A549 (cell line): ENCODE measurements around the gene OTOR. TPM values are rescaled to one million over a fixed set of nuclear protein-coding genes. Genes with fewer than 3 reads are reported as not detected.
A peak's percentile ranks its signal among the peaks of the same experiment; 100 is the strongest.

Experiments
- ATAC-seq, 2 experiments: fragments of 200-7000 bp in 1 of 2; fragments of >200 bp in 1 of 2; cut with Nextera tagmentation in 1 of 2; cut with Tn5 transposase in 1 of 2; 3 replicates each; pipeline versions ENCODE4 v1.8.0 to v1.9.1; 2018 to 2020; ENCODE audit warnings: mild to moderate bottlenecking in 1 of 2, moderate library complexity in 1 of 2
- CTCF ChIA-PET: fragments of 300-600 bp; sonication (Branson Sonifier 250); formaldehyde crosslinking; extraction: SDS; loops from one replicate; lab custom pipeline; 2021; ENCODE audit warnings: antibody characterized with exemption, inconsistent platforms; lab: Yijun Ruan, JAX
- POLR2A ChIA-PET: fragments of 350-600 bp; formaldehyde crosslinking; extraction: SDS; loops from one replicate; lab custom pipeline; 2021; ENCODE audit warnings: antibody characterized with exemption, inconsistent platforms; lab: Yijun Ruan, JAX
- DNase-seq, 2 experiments: peaks; one replicate each; pipeline versions ENCODE4 v3.0.0 to v3.0.0-alpha.2; 2011 to 2016; ENCODE audit warnings: low read depth in 1 of 2, low spot score in 1 of 2
- FAIRE-seq: peaks from 2 replicates; lab custom pipeline; 2011; peaks lifted over from hg19 to GRCh38; lab: Jason Lieb, UNC
- H3K27ac ChIP-seq, 2 experiments: fragments of >200 bp; sonication (Bioruptor Twin); formaldehyde crosslinking; 3 replicates each; pipeline ENCODE4 v1.5.1; 2016 to 2017
- H3K4me1 ChIP-seq: fragments of >200 bp; sonication (Bioruptor Twin); formaldehyde crosslinking; 3 replicates; pipeline ENCODE4 v1.6.1; 2016
- H3K4me2 ChIP-seq: fragments of >200 bp; sonication (Bioruptor Twin); formaldehyde crosslinking; 3 replicates; pipeline ENCODE4 v1.6.1; 2016
- H3K4me3 ChIP-seq: fragments of >200 bp; sonication (Bioruptor Twin); formaldehyde crosslinking; 3 replicates; pipeline ENCODE4 v1.5.1; 2016
- H3K9me3 ChIP-seq: fragments of >200 bp; sonication (Bioruptor Twin); formaldehyde crosslinking; 3 replicates; pipeline ENCODE4 v1.6.1; 2016
- BHLHE40 ChIP-seq: IDR thresholded peaks from 2 replicates; pipeline ENCODE4 v1.6.1; 2012; ENCODE audit warnings: low read depth, low read length, inconsistent platforms
- CBX8 ChIP-seq: fragments of 200-600 bp; sonication (generic); IDR thresholded peaks from 2 replicates; pipeline ENCODE4 v1.6.1; 2016
- CHD4 ChIP-seq: fragments of 200-600 bp; sonication (generic); IDR thresholded peaks from 2 replicates; pipeline ENCODE4 v1.6.1; 2016; ENCODE audit warnings: antibody characterized with exemption, mild to moderate bottlenecking, borderline replicate concordance
- CTCF ChIP-seq: fragments of >200 bp; sonication (Bioruptor Twin); formaldehyde crosslinking; IDR thresholded peaks from 3 replicates; pipeline ENCODE4 v1.5.1; 2016
- EHF ChIP-seq: fragments of 250-450 bp; sonication (Bioruptor Pico); IDR thresholded peaks from 2 replicates; pipeline ENCODE4 v1.5.0; 2020; ENCODE audit warnings: mild to moderate bottlenecking
- ELK1 ChIP-seq: fragments of 150-350 bp; IDR thresholded peaks from 2 replicates; pipeline ENCODE4 v1.6.1; 2014; ENCODE audit warnings: low read depth, mild to moderate bottlenecking, low read length
- FOSB ChIP-seq: fragments of 250-450 bp; sonication (Bioruptor Pico); IDR thresholded peaks from 2 replicates; pipeline ENCODE4 v1.5.0; 2020; ENCODE audit warnings: mild to moderate bottlenecking, moderate library complexity
- FOXS1 ChIP-seq: fragments of 250-450 bp; sonication (Bioruptor Pico); IDR thresholded peaks from 2 replicates; pipeline ENCODE4 v1.5.0; 2020; ENCODE audit warnings: mild to moderate bottlenecking, moderate library complexity
- HDAC2 ChIP-seq: fragments of 200-600 bp; sonication (generic); IDR thresholded peaks from 2 replicates; pipeline ENCODE4 v1.6.1; 2016
- HEYL ChIP-seq: fragments of 250-450 bp; sonication (Bioruptor Pico); IDR thresholded peaks from 2 replicates; pipeline ENCODE4 v1.8.0; 2021; ENCODE audit warnings: mild to moderate bottlenecking, moderate library complexity
- HOXA7 ChIP-seq: fragments of 250-450 bp; sonication (Bioruptor Pico); IDR thresholded peaks from 2 replicates; pipeline ENCODE4 v1.5.0; 2020; ENCODE audit warnings: mild to moderate bottlenecking, moderate library complexity
- HOXB13 ChIP-seq: fragments of 250-450 bp; sonication (Bioruptor Pico); IDR thresholded peaks from 2 replicates; pipeline ENCODE4 v1.5.0; 2020; ENCODE audit warnings: low read depth, mild to moderate bottlenecking, moderate library complexity
- HOXB5 ChIP-seq: fragments of 250-450 bp; sonication (Bioruptor Pico); IDR thresholded peaks from 2 replicates; pipeline ENCODE4 v1.5.0; 2020; ENCODE audit warnings: mild to moderate bottlenecking, moderate library complexity
- KDM1A ChIP-seq: fragments of 200-600 bp; sonication (generic); IDR thresholded peaks from 2 replicates; pipeline ENCODE4 v1.6.1; 2016; ENCODE audit warnings: low read depth, mild to moderate bottlenecking
- MYC ChIP-seq: IDR thresholded peaks from 2 replicates; pipeline ENCODE4 v1.6.1; 2012; ENCODE audit warnings: mild to moderate bottlenecking, inconsistent platforms, low read length, improper control_type of control experiment, borderline replicate concordance
- POLR2A ChIP-seq: IDR thresholded peaks from 2 replicates; pipeline ENCODE4 v1.6.1; 2012; ENCODE audit warnings: mild to moderate bottlenecking, low read length
- RARB ChIP-seq: fragments of 250-450 bp; sonication (Bioruptor Pico); IDR thresholded peaks from 2 replicates; pipeline ENCODE4 v1.8.0; 2021; ENCODE audit warnings: mild to moderate bottlenecking, moderate library complexity
- RCOR1 ChIP-seq: fragments of 150-350 bp; IDR thresholded peaks from 2 replicates; pipeline ENCODE4 v1.6.1; 2014; ENCODE audit warnings: antibody characterized with exemption, low read length, low read depth
- RFX5 ChIP-seq: fragments of 450-650 bp; IDR thresholded peaks from 2 replicates; pipeline ENCODE4 v1.7.1; 2014; ENCODE audit warnings: antibody characterized with exemption, mild to moderate bottlenecking, moderate library complexity
- ZC3H11A ChIP-seq: fragments of 450-650 bp; IDR thresholded peaks from 2 replicates; pipeline ENCODE4 v1.6.1; 2014; ENCODE audit warnings: antibody characterized with exemption, mild to moderate bottlenecking
- ZFP36 ChIP-seq: fragments of 450-650 bp; IDR thresholded peaks from 2 replicates; pipeline ENCODE4 v1.6.1; 2014; ENCODE audit warnings: borderline replicate concordance; ENCODE audit not compliant: partially characterized antibody
- ZNF302 ChIP-seq: fragments of 250-450 bp; sonication (Bioruptor Pico); IDR thresholded peaks from 2 replicates; pipeline ENCODE4 v1.9.0; 2021; ENCODE audit warnings: inconsistent platforms, mild to moderate bottlenecking, moderate library complexity
- ZSCAN20 ChIP-seq: fragments of 250-450 bp; sonication (Bioruptor Pico); IDR thresholded peaks from 2 replicates; pipeline ENCODE4 v1.8.0; 2022; ENCODE audit warnings: mild to moderate bottlenecking, moderate library complexity
- WGBS: methylation state at CpG from one replicate; pipeline ENCODE4 v1.1.6; 2017; ENCODE audit errors: missing lambda C conversion rate; 5-methylcytosine and 5-hydroxymethylcytosine counted together
- polyA plus RNA-seq, 4 experiments: library from polyadenylated mRNA; depleted of rRNA in 3 of 4; stranded (reverse); fragments of >200 nt; fragmentation: RNase III in 1 of 4; extraction: RNeasy Plus Mini Kit Qiagen cat#74134 plus additional on column Dnase treatment in 1 of 4; gene quantifications; 2 replicates in 3 of 4; 3 replicates in 1 of 4; pipeline ENCODE4 v1.2.3, GENCODE V29; 2011 to 2017
- TF ChIP-seq, protein P1 (sequence below): fragments of 200-600 bp; sonication (generic); IDR thresholded peaks from 2 replicates; pipeline ENCODE4 v1.6.1; 2016; ENCODE audit warnings: antibody characterized with exemption, mild to moderate bottlenecking, moderate library complexity
- TF ChIP-seq, protein P2 (sequence below): IDR thresholded peaks from 2 replicates; pipeline ENCODE4 v1.6.1; 2012; ENCODE audit warnings: low read depth, borderline replicate concordance
- TF ChIP-seq, protein P3 (sequence below): IDR thresholded peaks from 2 replicates; pipeline ENCODE4 v1.6.1; 2012
- TF ChIP-seq, protein P4 (sequence below): IDR thresholded peaks from 2 replicates; pipeline ENCODE4 v1.6.1; 2012

The OTOR gene
- polyA plus RNA-seq, 2 of the 4 experiments (the other 2 are of a cell fraction): not detected

DNA sequence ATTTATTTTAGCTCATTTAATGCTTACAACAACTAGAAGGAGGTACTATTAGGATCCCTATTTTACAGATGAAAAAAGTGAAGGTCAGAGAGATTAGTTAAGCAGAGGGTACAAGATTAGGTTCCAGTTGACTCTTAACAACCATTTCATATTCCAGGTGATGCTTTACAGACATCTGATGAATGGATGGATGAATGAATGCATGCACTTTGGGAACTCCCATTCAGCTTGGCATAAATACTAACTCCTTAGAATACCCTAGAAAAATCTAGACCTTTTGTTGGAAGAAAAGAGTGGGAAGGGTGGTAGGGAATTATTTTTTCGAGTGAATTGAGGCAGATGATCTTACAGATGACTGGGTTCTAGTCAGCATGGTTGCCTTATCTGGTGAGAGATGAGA is 19.1 kb upstream of the OTOR start:
- Histone ChIP-seq H3K4me1 (peaks cover 7% of the 10 kb centered on the region), H3K4me3 (peak overlapping the region; percentile 95), H3K4me2 (peak overlapping the region; percentile 95), H3K9me3 (peaks cover 23% of the 10 kb centered on the region), H3K27ac (peak overlapping the region; percentile 86 to 89)
- ATAC-seq (no peak), FAIRE-seq (no peak), DNase-seq (no peak)
- 88% methylated on average over 1 of the region's 1 CpG for WGBS
- no peak for TF ChIP-seq ZC3H11A
- peak; percentile 40; the same call in 1 of the 2 replicates for TF ChIP-seq ZNF302 (CRISPR knock-in tag)
- TF ChIP-seq HDAC2: no peak
- CTCF ChIA-PET: interaction anchor here (0.7 to 1.2 kb wide), 3 partner anchors 11 to 32 kb away, joined by 3 to 5 read pairs (median 4); no protein-coding TSS in a partner anchor
- POLR2A ChIA-PET: interaction anchor here (1.3 kb wide), 1 partner anchor 176 kb away, joined by 3 read pairs; no protein-coding TSS in a partner anchor

GRCh38 chr20:16729565-16730460 is 18.3 kb upstream of the OTOR start, which contains the start of gene SNRPB2:
TSS of gene SNRPB2 (plus strand) at chr20:16730026. CDS start at chr20:16731703, 1,677 bp downstream.
- POLR2A ChIA-PET: interaction anchor here (1.3 kb wide), 1 partner anchor 177 kb away, joined by 3 read pairs; no protein-coding TSS in a partner anchor
- ATAC-seq (peak; percentile 98 to 99), FAIRE-seq (peak; percentile 90), DNase-seq (peak; percentile 89 to 97)
- Histone ChIP-seq H3K4me2 (peak within 1 kb of the TSS; percentile 95), H3K27ac (peak within 1 kb of the TSS; percentile 86 to 89), H3K9me3 (peaks cover 21% of the 10 kb centered on the region), H3K4me3 (peak within 1 kb of the TSS; percentile 95), H3K4me1 (peaks cover 7% of the 10 kb centered on the region)
- CTCF ChIA-PET: interaction anchor here (1.1 to 1.2 kb wide), 2 partner anchors 11 to 31 kb away, joined by 3 to 5 read pairs; no protein-coding TSS in a partner anchor
- WGBS: 6% methylated on average over 53 of the region's 57 CpGs
- TF ChIP-seq CHD4: no peak
- peak; percentile 92 for TF ChIP-seq ZSCAN20 (CRISPR knock-in tag)
- TF ChIP-seq CBX8: no peak
- TF ChIP-seq, protein P1, sequence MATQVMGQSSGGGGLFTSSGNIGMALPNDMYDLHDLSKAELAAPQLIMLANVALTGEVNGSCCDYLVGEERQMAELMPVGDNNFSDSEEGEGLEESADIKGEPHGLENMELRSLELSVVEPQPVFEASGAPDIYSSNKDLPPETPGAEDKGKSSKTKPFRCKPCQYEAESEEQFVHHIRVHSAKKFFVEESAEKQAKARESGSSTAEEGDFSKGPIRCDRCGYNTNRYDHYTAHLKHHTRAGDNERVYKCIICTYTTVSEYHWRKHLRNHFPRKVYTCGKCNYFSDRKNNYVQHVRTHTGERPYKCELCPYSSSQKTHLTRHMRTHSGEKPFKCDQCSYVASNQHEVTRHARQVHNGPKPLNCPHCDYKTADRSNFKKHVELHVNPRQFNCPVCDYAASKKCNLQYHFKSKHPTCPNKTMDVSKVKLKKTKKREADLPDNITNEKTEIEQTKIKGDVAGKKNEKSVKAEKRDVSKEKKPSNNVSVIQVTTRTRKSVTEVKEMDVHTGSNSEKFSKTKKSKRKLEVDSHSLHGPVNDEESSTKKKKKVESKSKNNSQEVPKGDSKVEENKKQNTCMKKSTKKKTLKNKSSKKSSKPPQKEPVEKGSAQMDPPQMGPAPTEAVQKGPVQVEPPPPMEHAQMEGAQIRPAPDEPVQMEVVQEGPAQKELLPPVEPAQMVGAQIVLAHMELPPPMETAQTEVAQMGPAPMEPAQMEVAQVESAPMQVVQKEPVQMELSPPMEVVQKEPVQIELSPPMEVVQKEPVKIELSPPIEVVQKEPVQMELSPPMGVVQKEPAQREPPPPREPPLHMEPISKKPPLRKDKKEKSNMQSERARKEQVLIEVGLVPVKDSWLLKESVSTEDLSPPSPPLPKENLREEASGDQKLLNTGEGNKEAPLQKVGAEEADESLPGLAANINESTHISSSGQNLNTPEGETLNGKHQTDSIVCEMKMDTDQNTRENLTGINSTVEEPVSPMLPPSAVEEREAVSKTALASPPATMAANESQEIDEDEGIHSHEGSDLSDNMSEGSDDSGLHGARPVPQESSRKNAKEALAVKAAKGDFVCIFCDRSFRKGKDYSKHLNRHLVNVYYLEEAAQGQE: no peak
- TF ChIP-seq HOXB13 (CRISPR knock-in tag): peak; percentile 90
- TF ChIP-seq CTCF: no peak
- no peak for TF ChIP-seq ZC3H11A
- TF ChIP-seq, protein P2, sequence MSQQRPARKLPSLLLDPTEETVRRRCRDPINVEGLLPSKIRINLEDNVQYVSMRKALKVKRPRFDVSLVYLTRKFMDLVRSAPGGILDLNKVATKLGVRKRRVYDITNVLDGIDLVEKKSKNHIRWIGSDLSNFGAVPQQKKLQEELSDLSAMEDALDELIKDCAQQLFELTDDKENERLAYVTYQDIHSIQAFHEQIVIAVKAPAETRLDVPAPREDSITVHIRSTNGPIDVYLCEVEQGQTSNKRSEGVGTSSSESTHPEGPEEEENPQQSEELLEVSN: no peak; the same call in 1 of the 2 replicates
- peak; percentile 71 for TF ChIP-seq POLR2A
- TF ChIP-seq, protein P3, sequence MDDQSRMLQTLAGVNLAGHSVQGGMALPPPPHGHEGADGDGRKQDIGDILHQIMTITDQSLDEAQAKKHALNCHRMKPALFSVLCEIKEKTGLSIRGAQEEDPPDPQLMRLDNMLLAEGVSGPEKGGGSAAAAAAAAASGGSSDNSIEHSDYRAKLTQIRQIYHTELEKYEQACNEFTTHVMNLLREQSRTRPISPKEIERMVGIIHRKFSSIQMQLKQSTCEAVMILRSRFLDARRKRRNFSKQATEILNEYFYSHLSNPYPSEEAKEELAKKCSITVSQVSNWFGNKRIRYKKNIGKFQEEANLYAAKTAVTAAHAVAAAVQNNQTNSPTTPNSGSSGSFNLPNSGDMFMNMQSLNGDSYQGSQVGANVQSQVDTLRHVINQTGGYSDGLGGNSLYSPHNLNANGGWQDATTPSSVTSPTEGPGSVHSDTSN: no peak
- no peak for TF ChIP-seq RCOR1
- no peak for TF ChIP-seq ZFP36
- TF ChIP-seq HEYL: peak; percentile 77
- TF ChIP-seq, protein P4, sequence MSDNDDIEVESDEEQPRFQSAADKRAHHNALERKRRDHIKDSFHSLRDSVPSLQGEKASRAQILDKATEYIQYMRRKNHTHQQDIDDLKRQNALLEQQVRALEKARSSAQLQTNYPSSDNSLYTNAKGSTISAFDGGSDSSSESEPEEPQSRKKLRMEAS: peak; percentile 95
- TF ChIP-seq KDM1A: no peak
- TF ChIP-seq RARB (CRISPR knock-in tag): no peak
- TF ChIP-seq MYC: peak; percentile 17; the same call in 1 of the 2 replicates
- no peak for TF ChIP-seq HOXA7 (CRISPR knock-in tag)
- TF ChIP-seq FOXS1 (CRISPR knock-in tag): no peak
- TF ChIP-seq HOXB5 (CRISPR knock-in tag): peak; percentile 87; the same call in 1 of the 2 replicates
- 0 out of 2 replicates have a peak, but pooled peaks have one; percentile 85 for TF ChIP-seq ELK1
- TF ChIP-seq BHLHE40: no peak
- 0 out of 2 replicates have a peak, but pooled peaks have one; percentile 24 for TF ChIP-seq RFX5
- peak; percentile 92 for TF ChIP-seq EHF
- TF ChIP-seq FOSB (CRISPR knock-in tag): peak; percentile 45; the same call in 1 of the 2 replicates
